GM18909 (cell line): ENCODE results near the gene NCAPG2.
"Not testable (repeated sequence)": the region's sequence is repeated elsewhere in the genome, so short reads cannot be mapped to it uniquely, and the experiment has no call there.

Source experiments
- ATAC-seq: cut with Tn5 transposase; IDR thresholded peaks from one replicate; pipeline ENCODE4 v1.9.1; 2021; ENCODE audit warnings: mild to moderate bottlenecking; ENCODE audit not compliant: unreplicated experiment, poor library complexity

The NCAPG2 gene

GRCh38 chr7:158646766-158647474 lies 57.7 kb downstream of the NCAPG2 start:
- no peak for ATAC-seq

GRCh38 chr7:158645842-158646241 lies 58.8 kb downstream of the NCAPG2 start:
- no peak for ATAC-seq

- ATAC-seq: no peak
Measured at GRCh38 chr7:158642149-158642548, 62.5 kb downstream of the NCAPG2 start.

- ATAC-seq: no peak
Measured at GRCh38 chr7:158638001-158638400, 66.6 kb downstream of the NCAPG2 start.

- ATAC-seq: peak; percentile 88
Measured at GRCh38 chr7:158633055-158633956, 71.3 kb downstream of the NCAPG2 start.

GRCh38 chr7:158631574-158632195 lies 72.9 kb downstream of the NCAPG2 start:
- no peak for ATAC-seq

GRCh38 chr7:158626289-158626688 lies 78.3 kb downstream of the NCAPG2 start:
- not testable (repeated sequence) for ATAC-seq

GRCh38 chr7:158623241-158623640 lies 81.4 kb downstream of the NCAPG2 start:
- no peak for ATAC-seq

GRCh38 chr7:158620839-158621441 lies 83.7 kb downstream of the NCAPG2 start:
- ATAC-seq: no peak

GRCh38 chr7:158620418-158620817 lies 84.2 kb downstream of the NCAPG2 start:
- no peak for ATAC-seq

- ATAC-seq: no peak
Measured at GRCh38 chr7:158618745-158619140, 85.9 kb downstream of the NCAPG2 start.

- ATAC-seq: no peak
Measured at GRCh38 chr7:158617737-158618128, 86.9 kb downstream of the NCAPG2 start.

- ATAC-seq: no peak
Measured at GRCh38 chr7:158616050-158616449, 88.6 kb downstream of the NCAPG2 start.

GRCh38 chr7:158614700-158615099 lies 89.9 kb downstream of the NCAPG2 start:
- ATAC-seq: no peak

GRCh38 chr7:158613481-158613880 lies 91.1 kb downstream of the NCAPG2 start:
- peak; percentile 79 for ATAC-seq

GRCh38 chr7:158612546-158612945 lies 92.1 kb downstream of the NCAPG2 start:
- no peak for ATAC-seq

- no peak for ATAC-seq
Measured at GRCh38 chr7:158611541-158611940, 93.1 kb downstream of the NCAPG2 start.

GRCh38 chr7:158609313-158609974 lies 95.2 kb downstream of the NCAPG2 start:
- no peak for ATAC-seq

GRCh38 chr7:158607563-158607962 lies 97.0 kb downstream of the NCAPG2 start:
- no peak for ATAC-seq
